Smooth muscle cell (in vitro differentiated cells): ENCODE results near the gene NCOA6. TPM values are rescaled to one million over a fixed set of nuclear protein-coding genes. Genes with fewer than 3 reads are reported as not detected.

ENCODE experiments used
- polyA plus RNA-seq: library from polyadenylated mRNA; unstranded; fragments of >200 nt; fragmentation: Nextera tagmentation; extraction: Ambion mirVana; gene quantifications from 2 replicates; pipeline ENCODE4 v1.2.1, GENCODE V29; 2016
- small RNA-seq: library from RNA; depleted of rRNA; stranded (forward); fragments of <200 nt; gene quantifications from one replicate; pipeline ENCODE3, GENCODE V24; 2014
- total RNA-seq: library from RNA; depleted of rRNA; stranded (reverse); fragments of >200 nt; gene quantifications from 2 replicates; pipeline ENCODE4 v1.2.3, GENCODE V29; 2014

Gene NCOA6
- total and polyA plus RNA-seq, 2 experiments from 2014 or later, result 15.6 to 19.0 TPM

Small RNAs within 50 kb of the gene (small RNA-seq; reads per million reads assigned to genes)
- not detected for gene AL118520.1

Other genes with a start within 250 kb of the NCOA6 start
- gene PIGU, start 148.6 kb downstream of the NCOA6 start, total RNA-seq, result 43.5 and 50.2 TPM in 2 replicates
- 32.0 and 46.5 TPM in 2 replicates for gene PIGU, start 148.6 kb downstream of the NCOA6 start, polyA plus RNA-seq
- 11.7 and 13.1 TPM in 2 replicates for gene TP53INP2, start 121.3 kb downstream of the NCOA6 start, total RNA-seq
- gene TP53INP2, start 121.3 kb downstream of the NCOA6 start, polyA plus RNA-seq, result 15.9 and 17.5 TPM in 2 replicates
- 2.8 and 4.0 TPM in 2 replicates for gene GGT7, start 47.2 kb upstream of the NCOA6 start, total RNA-seq
- gene GGT7, start 47.2 kb upstream of the NCOA6 start, polyA plus RNA-seq, result 15.2 and 19.0 TPM in 2 replicates
- 33.9 and 35.1 TPM in 2 replicates for gene ACSS2, start 51.0 kb upstream of the NCOA6 start, total RNA-seq
- gene ACSS2, start 51.0 kb upstream of the NCOA6 start, polyA plus RNA-seq, result 27.1 and 37.7 TPM in 2 replicates
- gene GSS, start 130.2 kb upstream of the NCOA6 start, total RNA-seq, result 48.4 and 57.8 TPM in 2 replicates
- gene GSS, start 130.2 kb upstream of the NCOA6 start, polyA plus RNA-seq, result 65.3 and 71.6 TPM in 2 replicates
- not detected in 2 replicates for gene MYH7B, start 130.2 kb upstream of the NCOA6 start, total RNA-seq
- 0.67 and 0.70 TPM in 2 replicates for gene MYH7B, start 130.2 kb upstream of the NCOA6 start, polyA plus RNA-seq